H1 (cell line): ENCODE measurements around the gene PSMB11. TPM values are rescaled to one million over a fixed set of nuclear protein-coding genes. Genes with fewer than 3 reads are reported as not detected.

Experiments used
- BCL11A ChIP-seq, 2 experiments: IDR thresholded peaks; one replicate each; pipeline ENCODE4 v1.6.1; 2011; ENCODE audit warnings: low read depth in 2 of 2, low read length in 2 of 2, mild to moderate bottlenecking in 2 of 2
- CEBPB ChIP-seq: IDR thresholded peaks from 2 replicates; pipeline ENCODE4 v1.6.1; 2012; ENCODE audit warnings: low read depth, low read length
- CHD2 ChIP-seq: IDR thresholded peaks from 2 replicates; pipeline ENCODE4 v1.6.1; 2012; ENCODE audit warnings: low read length, improper control_type of control experiment
- POLR2A ChIP-seq, 2 experiments: IDR thresholded peaks; 1 replicate in 1 of 2; 2 replicates in 1 of 2; pipeline ENCODE4 v1.6.1; 2011; ENCODE audit warnings: low read depth in 2 of 2, low read length in 2 of 2, mild to moderate bottlenecking in 2 of 2; ENCODE audit errors: control extremely low read depth in 1 of 2
- SIN3A ChIP-seq, 2 experiments: IDR thresholded peaks in 1 of 2; conservative IDR thresholded peaks in 1 of 2; 2 replicates each; pipeline ENCODE4 v1.6.1; 2011 to 2012; ENCODE audit warnings: low read length in 2 of 2, improper control_type of control experiment in 1 of 2, low read depth in 1 of 2, mild to moderate bottlenecking in 1 of 2
- TBP ChIP-seq: IDR thresholded peaks from 2 replicates; pipeline ENCODE4 v1.6.1; 2011; ENCODE audit warnings: low read depth, low read length, improper control_type of control experiment
- polyA plus RNA-seq, 7 experiments: library from polyadenylated mRNA; depleted of rRNA in 3 of 7; stranded (reverse) in 5 of 7; unstranded in 2 of 7; fragments of >200 nt in 5 of 7; fragments of 200-250 nt in 2 of 7; gene quantifications; 1 replicate in 5 of 7; 2 replicates in 1 of 7; 4 replicates in 1 of 7; pipeline versions ENCODE4 v1.2.1 to v1.2.3, GENCODE V29; 2011 to 2013; ENCODE audit warnings: missing spikeins in 2 of 7, mixed read lengths in 2 of 7
- total RNA-seq: library from RNA; stranded (reverse); fragmentation: NEBNext Ultra II Directional; extraction: Animal tissue kit (Norgen Biotek cat#: 25700); gene quantifications from 2 replicates; pipeline ENCODE4 v1.2.1, GENCODE V29; 2021

The PSMB11 gene
- total and polyA plus RNA-seq, 2 of the 8 experiments (the other 6 are each of a cell fraction or from before 2014, with no cell fraction given): not detected

- TF ChIP-seq CHD2: no peak
- no peak for TF ChIP-seq BCL11A (IDR thresholded peaks at IDR 0.05; ENCODE audit: low read depth in 2 of 2, low read length in 2 of 2)
- no peak for TF ChIP-seq SIN3A (conservative IDR thresholded peaks at IDR 0.05 in 1 of 2, IDR thresholded peaks at IDR 0.05 in 1 of 2; ENCODE audit: low read depth in 1 of 2, low read length in 2 of 2)
- TF ChIP-seq CEBPB: no peak
- TF ChIP-seq TBP: no peak
- no peak for TF ChIP-seq POLR2A (IDR thresholded peaks at IDR 0.05; ENCODE audit: control extremely low read depth in 1 of 2, low read depth in 2 of 2, low read length in 2 of 2)
- TF ChIP-seq, all 59 proteins: peak for 0
These were observed 24.9 kb upstream of the PSMB11 start (continued) for GRCh38 chr14:23017091-23017490.
